SKM-1 treated with dmso at 0.1 percent for 144 hours (cell line): Measurements from ENCODE around the gene TBC1D2.

Source experiments
- DNase-seq: peaks from one replicate; lab custom pipeline; 2025; ENCODE audit not compliant: unreplicated experiment; lab: John Stamatoyannopoulos, UW

TBC1D2 gene

GRCh38 chr9:98242426-98242825 lies 13.0 kb downstream of the TBC1D2 start:
- DNase-seq = no peak

GRCh38 chr9:98241357-98242300 lies 13.8 kb downstream of the TBC1D2 start:
- DNase-seq = no peak

- DNase-seq = no peak
Observed at GRCh38 chr9:98240475-98240874, 15.0 kb downstream of the TBC1D2 start.

GRCh38 chr9:98236901-98237487 lies 18.5 kb downstream of the TBC1D2 start:
- DNase-seq = no peak

GRCh38 chr9:98235126-98235525 lies 20.3 kb downstream of the TBC1D2 start:
- DNase-seq = no peak

- no peak for DNase-seq
Observed at GRCh38 chr9:98234245-98234825, 21.1 kb downstream of the TBC1D2 start.

- no peak for DNase-seq
Observed at GRCh38 chr9:98232926-98233325, 22.5 kb downstream of the TBC1D2 start.

GRCh38 chr9:98231770-98232478 lies 23.5 kb downstream of the TBC1D2 start:
- no peak for DNase-seq

- DNase-seq = no peak
Observed at GRCh38 chr9:98230789-98231188, 24.7 kb downstream of the TBC1D2 start.

- DNase-seq = no peak
Observed at GRCh38 chr9:98230304-98230703, 25.1 kb downstream of the TBC1D2 start.

GRCh38 chr9:98229620-98230019 lies 25.8 kb downstream of the TBC1D2 start:
- DNase-seq = no peak

- DNase-seq = no peak
Observed at GRCh38 chr9:98229090-98229395, 26.4 kb downstream of the TBC1D2 start.

GRCh38 chr9:98228392-98229089 lies 26.9 kb downstream of the TBC1D2 start:
- DNase-seq = no peak

- DNase-seq = no peak
Observed at GRCh38 chr9:98227883-98228282, 27.6 kb downstream of the TBC1D2 start.

- no peak for DNase-seq
Observed at GRCh38 chr9:98226957-98227356, 28.5 kb downstream of the TBC1D2 start.

GRCh38 chr9:98226516-98226915 lies 28.9 kb downstream of the TBC1D2 start:
- no peak for DNase-seq

- no peak for DNase-seq
Observed at GRCh38 chr9:98225015-98225442, 30.4 kb downstream of the TBC1D2 start.

- DNase-seq = no peak
Observed at GRCh38 chr9:98222885-98223691, 32.4 kb downstream of the TBC1D2 start.

- DNase-seq = no peak
Observed at GRCh38 chr9:98220911-98221310, 34.5 kb downstream of the TBC1D2 start.

GRCh38 chr9:98219794-98220370 lies 35.6 kb downstream of the TBC1D2 start:
- no peak for DNase-seq
